GM23338 (cell line): ENCODE results near the gene PRR36.

Source experiments
- CREB1 ChIP-seq: fragments of 250-450 bp; sonication (Bioruptor Pico); IDR thresholded peaks from 2 replicates; pipeline ENCODE4 v1.5.0; 2020; ENCODE audit warnings: low read depth, mild to moderate bottlenecking, moderate library complexity
- CTCF ChIP-seq, 2 experiments: fragments of 200-600 bp in 1 of 2; sonication (generic) in 1 of 2; conservative IDR thresholded peaks; 2 replicates each; pipeline versions ENCODE4 v1.5.1 to v1.6.1; 2016 to 2017; ENCODE audit warnings: antibody characterized with exemption in 2 of 2, low read depth in 2 of 2, mild to moderate bottlenecking in 2 of 2, moderate library complexity in 1 of 2
- ETS1 ChIP-seq: IDR thresholded peaks from 2 replicates; pipeline ENCODE4 v1.6.1; 2016; ENCODE audit warnings: antibody characterized with exemption
- EZH2 ChIP-seq: fragments of 200-600 bp; sonication (generic); IDR thresholded peaks from one replicate; pipeline ENCODE4 v1.8.0; 2017; ENCODE audit warnings: antibody characterized with exemption, mild to moderate bottlenecking, low read depth; ENCODE audit not compliant: unreplicated experiment
- EZH2phosphoT487 ChIP-seq: fragments of 200-600 bp; sonication (generic); IDR thresholded peaks from one replicate; pipeline ENCODE4 v1.8.1; 2018; ENCODE audit warnings: antibody characterized with exemption; ENCODE audit not compliant: unreplicated experiment
- JUNB ChIP-seq: IDR thresholded peaks from one replicate; pipeline ENCODE4 v1.6.1; 2016; ENCODE audit warnings: antibody characterized with exemption; ENCODE audit not compliant: unreplicated experiment
- NANOG ChIP-seq: IDR thresholded peaks from 2 replicates; pipeline ENCODE4 v1.6.1; 2016; ENCODE audit warnings: antibody characterized with exemption, borderline replicate concordance
- POLR2AphosphoS5 ChIP-seq: IDR thresholded peaks from 2 replicates; pipeline ENCODE4 v1.6.1; 2016; ENCODE audit warnings: antibody characterized with exemption, low read depth
- TF ChIP-seq, protein P1 (sequence below): fragments of 250-450 bp; sonication (Bioruptor Pico); IDR thresholded peaks from 2 replicates; pipeline ENCODE4 v1.5.0; 2020; ENCODE audit warnings: mild to moderate bottlenecking, moderate library complexity

DNA sequence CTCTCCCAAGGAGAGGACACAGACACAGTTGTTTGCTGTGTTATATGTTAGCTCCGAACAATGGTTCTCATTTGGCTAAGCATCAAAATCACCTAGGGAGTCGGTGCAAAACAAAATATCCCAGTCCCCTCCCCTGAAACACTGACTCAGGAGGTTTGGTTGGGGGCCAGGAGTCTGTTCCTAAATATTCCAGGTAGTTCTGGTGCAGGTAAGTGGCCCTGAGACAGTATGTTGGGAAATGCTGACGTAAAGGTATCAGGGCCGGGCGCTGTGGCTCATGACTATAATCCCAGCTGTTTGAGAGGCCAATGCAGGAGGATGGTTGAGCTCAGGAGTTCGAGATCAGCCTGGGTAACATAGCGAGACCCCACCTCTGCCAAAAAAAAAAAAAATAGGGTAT is 27.1 kb upstream of the PRR36 start:
- TF ChIP-seq CREB1 (CRISPR knock-in tag) (no peak), CTCF (conservative IDR thresholded peaks at IDR 0.05; ENCODE audit: low read depth in 2 of 2) (no peak), NANOG (no peak), EZH2 (no peak), EZH2phosphoT487 (no peak), POLR2AphosphoS5 (no peak), ETS1 (no peak), JUNB (no peak)
- TF ChIP-seq, protein P1, sequence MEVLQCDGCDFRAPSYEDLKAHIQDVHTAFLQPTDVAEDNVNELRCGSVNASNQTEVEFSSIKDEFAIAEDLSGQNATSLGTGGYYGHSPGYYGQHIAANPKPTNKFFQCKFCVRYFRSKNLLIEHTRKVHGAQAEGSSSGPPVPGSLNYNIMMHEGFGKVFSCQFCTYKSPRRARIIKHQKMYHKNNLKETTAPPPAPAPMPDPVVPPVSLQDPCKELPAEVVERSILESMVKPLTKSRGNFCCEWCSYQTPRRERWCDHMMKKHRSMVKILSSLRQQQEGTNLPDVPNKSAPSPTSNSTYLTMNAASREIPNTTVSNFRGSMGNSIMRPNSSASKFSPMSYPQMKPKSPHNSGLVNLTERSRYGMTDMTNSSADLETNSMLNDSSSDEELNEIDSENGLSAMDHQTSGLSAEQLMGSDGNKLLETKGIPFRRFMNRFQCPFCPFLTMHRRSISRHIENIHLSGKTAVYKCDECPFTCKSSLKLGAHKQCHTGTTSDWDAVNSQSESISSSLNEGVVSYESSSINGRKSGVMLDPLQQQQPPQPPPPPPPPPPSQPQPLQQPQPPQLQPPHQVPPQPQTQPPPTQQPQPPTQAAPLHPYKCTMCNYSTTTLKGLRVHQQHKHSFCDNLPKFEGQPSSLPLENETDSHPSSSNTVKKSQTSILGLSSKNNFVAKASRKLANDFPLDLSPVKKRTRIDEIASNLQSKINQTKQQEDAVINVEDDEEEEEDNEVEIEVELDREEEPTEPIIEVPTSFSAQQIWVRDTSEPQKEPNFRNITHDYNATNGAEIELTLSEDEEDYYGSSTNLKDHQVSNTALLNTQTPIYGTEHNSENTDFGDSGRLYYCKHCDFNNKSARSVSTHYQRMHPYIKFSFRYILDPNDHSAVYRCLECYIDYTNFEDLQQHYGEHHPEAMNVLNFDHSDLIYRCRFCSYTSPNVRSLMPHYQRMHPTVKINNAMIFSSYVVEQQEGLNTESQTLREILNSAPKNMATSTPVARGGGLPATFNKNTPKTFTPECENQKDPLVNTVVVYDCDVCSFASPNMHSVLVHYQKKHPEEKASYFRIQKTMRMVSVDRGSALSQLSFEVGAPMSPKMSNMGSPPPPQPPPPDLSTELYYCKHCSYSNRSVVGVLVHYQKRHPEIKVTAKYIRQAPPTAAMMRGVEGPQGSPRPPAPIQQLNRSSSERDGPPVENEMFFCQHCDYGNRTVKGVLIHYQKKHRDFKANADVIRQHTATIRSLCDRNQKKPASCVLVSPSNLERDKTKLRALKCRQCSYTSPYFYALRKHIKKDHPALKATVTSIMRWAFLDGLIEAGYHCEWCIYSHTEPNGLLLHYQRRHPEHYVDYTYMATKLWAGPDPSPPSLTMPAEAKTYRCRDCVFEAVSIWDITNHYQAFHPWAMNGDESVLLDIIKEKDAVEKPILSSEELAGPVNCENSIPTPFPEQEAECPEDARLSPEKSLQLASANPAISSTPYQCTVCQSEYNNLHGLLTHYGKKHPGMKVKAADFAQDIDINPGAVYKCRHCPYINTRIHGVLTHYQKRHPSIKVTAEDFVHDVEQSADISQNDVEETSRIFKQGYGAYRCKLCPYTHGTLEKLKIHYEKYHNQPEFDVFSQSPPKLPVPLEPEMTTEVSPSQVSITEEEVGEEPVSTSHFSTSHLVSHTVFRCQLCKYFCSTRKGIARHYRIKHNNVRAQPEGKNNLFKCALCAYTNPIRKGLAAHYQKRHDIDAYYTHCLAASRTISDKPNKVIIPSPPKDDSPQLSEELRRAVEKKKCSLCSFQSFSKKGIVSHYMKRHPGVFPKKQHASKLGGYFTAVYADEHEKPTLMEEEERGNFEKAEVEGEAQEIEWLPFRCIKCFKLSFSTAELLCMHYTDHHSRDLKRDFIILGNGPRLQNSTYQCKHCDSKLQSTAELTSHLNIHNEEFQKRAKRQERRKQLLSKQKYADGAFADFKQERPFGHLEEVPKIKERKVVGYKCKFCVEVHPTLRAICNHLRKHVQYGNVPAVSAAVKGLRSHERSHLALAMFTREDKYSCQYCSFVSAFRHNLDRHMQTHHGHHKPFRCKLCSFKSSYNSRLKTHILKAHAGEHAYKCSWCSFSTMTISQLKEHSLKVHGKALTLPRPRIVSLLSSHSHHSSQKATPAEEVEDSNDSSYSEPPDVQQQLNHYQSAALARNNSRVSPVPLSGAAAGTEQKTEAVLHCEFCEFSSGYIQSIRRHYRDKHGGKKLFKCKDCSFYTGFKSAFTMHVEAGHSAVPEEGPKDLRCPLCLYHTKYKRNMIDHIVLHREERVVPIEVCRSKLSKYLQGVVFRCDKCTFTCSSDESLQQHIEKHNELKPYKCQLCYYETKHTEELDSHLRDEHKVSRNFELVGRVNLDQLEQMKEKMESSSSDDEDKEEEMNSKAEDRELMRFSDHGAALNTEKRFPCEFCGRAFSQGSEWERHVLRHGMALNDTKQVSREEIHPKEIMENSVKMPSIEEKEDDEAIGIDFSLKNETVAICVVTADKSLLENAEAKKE (CRISPR knock-in tag) = no peak
